ENCODE results near the gene PACRG.

The PACRG gene

DNA sequence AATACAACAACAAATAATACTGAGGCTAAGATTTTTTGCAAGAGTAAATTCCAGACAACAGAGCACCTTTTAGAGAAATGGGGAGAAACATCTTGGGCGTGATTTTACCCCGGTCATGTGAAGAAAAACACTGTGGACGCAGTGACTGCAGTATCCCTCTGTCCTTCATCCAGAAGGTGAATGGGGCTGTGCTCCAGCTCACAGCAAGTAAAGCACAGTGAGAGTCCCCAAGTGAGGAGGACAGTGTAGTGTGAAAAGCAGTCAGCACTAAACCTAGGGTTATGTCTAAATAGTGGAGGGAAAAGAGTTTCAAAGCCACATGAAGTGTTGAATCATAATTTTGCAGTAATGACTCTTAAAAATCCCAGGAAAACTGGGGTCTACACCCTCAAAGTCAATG is 338.4 kb downstream of the PACRG start:
- DNase-seq (ENCODE audit: low spot score), result no peak
- TF ChIP-seq, protein P1, sequence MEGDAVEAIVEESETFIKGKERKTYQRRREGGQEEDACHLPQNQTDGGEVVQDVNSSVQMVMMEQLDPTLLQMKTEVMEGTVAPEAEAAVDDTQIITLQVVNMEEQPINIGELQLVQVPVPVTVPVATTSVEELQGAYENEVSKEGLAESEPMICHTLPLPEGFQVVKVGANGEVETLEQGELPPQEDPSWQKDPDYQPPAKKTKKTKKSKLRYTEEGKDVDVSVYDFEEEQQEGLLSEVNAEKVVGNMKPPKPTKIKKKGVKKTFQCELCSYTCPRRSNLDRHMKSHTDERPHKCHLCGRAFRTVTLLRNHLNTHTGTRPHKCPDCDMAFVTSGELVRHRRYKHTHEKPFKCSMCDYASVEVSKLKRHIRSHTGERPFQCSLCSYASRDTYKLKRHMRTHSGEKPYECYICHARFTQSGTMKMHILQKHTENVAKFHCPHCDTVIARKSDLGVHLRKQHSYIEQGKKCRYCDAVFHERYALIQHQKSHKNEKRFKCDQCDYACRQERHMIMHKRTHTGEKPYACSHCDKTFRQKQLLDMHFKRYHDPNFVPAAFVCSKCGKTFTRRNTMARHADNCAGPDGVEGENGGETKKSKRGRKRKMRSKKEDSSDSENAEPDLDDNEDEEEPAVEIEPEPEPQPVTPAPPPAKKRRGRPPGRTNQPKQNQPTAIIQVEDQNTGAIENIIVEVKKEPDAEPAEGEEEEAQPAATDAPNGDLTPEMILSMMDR (IDR thresholded peaks at IDR 0.05; ENCODE audit: extremely low read depth, insufficient read depth, missing control alignments), result no peak
- in situ Hi-C loops (cut with MboI; ENCODE audit: low pct_unique_long_range_greater_than_20kb, low sequenced_read_pairs, unreplicated experiment), result no loop called here

DNA sequence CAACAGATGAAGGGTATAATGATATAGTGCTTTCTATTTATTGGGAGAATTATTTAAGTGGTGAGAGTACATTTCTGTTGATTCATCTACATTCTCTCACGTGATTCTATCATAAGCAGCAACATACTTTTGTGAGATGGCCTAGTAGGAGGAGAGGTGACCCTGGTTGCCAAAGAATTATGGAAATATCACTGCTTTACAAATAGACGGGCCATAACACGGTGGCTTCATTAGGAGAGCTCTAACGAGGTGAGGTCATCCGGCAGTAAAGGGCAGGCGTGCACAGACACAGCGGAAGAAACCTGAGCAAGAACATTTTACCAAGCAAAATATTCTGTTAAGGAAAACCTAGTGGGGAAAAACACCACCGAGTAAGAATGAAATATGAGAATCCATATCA is 349.4 kb downstream of the PACRG start:
- DNase-seq (ENCODE audit: low spot score), result no peak
- TF ChIP-seq, protein P1 (IDR thresholded peaks at IDR 0.05; ENCODE audit: extremely low read depth, insufficient read depth, missing control alignments), result no peak
- in situ Hi-C loops (cut with MboI; ENCODE audit: low pct_unique_long_range_greater_than_20kb, low sequenced_read_pairs, unreplicated experiment), result no loop called here

DNA sequence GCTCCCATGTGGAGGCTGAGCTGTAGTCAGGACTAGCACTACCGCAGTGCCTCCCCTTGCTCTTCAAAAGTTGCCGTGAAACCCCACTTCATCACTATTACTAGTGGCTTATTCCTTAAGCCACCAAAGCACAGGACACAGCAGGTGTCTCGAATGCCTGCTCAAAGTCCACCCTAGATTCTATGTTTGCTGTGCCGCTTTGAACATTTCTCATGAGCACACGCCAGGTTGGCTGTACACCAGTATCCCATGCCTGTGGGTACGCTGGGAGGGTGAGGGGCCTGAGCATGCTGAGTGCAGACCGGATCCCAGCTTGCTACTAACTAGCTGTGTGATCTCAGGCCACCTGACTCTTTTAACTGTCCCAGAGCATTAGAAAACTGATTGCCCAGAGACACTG is 350.9 kb downstream of the PACRG start:
- DNase-seq (ENCODE audit: low spot score), result no peak
- in situ Hi-C loops (cut with MboI; ENCODE audit: low pct_unique_long_range_greater_than_20kb, low sequenced_read_pairs, unreplicated experiment), result no loop called here

DNA sequence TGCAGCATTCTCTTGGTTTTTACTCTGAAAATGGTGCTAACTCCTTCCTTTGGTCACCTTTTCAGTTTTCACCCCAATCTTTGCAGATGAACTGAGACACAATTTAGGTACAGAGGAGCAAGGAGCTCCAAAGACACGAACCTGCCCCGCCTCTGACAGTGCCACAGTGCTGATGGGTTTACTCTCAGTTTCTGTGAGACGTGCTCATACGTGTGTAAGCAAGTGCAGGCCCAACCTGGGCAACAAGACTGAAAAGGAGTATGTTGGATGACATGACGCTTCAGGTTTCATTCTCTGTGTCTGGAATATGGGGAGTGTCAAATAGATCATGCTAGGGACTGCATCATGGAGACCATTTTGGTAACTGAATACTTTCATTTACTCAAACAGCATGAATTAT is 352.5 kb downstream of the PACRG start:
- in situ Hi-C loops (cut with MboI; ENCODE audit: low pct_unique_long_range_greater_than_20kb, low sequenced_read_pairs, unreplicated experiment), result no loop called here
- TF ChIP-seq, protein P1 (IDR thresholded peaks at IDR 0.05; ENCODE audit: extremely low read depth, insufficient read depth, missing control alignments), result no peak
- no peak for DNase-seq (ENCODE audit: low spot score)

More for the DNA sequence above, 350.9 kb downstream of the PACRG start:
- TF ChIP-seq, protein P1 (IDR thresholded peaks at IDR 0.05; ENCODE audit: extremely low read depth, insufficient read depth, missing control alignments), result no peak

DNA sequence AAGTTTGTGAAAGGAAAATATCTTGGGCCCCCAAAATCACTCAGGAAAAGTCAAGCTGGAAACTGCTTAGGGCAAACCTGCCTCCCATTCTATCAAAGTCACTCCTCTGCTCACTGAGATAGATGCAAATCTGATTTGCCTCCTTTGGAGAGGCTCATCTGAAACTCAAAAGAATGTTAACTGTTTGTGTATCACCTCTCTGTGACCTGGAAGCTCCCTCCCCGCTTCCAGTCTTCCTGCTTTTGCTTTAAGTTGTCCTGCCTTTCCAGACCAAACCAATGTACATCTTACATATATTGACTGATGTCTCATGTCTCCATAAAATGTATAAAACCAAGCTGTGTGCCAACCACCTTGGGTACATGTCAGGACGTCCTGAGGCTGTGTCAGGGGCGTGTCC is 355.4 kb downstream of the PACRG start:
- in situ Hi-C loops (cut with MboI; ENCODE audit: low pct_unique_long_range_greater_than_20kb, low sequenced_read_pairs, unreplicated experiment), result no loop called here
- TF ChIP-seq, protein P1 (IDR thresholded peaks at IDR 0.05; ENCODE audit: extremely low read depth, insufficient read depth, missing control alignments), result no peak
- DNase-seq (ENCODE audit: low spot score), result no peak

DNA sequence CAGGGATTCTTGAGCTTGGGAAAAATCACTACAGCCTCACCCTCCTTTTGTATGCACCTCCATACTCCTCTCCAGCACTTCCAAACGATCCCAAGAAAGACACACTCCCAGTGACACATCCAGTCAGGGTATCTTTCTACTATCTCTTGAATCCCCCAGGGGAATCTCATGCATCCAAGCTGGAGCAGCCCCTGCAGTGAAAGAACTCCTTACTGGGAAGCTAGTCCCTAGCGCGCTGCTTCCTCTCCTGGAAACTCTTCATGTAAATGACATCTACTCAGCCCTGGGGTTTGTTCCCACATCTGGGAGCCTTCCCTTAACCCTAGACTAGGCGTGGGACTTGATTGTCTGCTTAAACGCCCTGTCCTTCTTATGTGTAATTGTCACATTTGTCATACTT is 357.7 kb downstream of the PACRG start:
- TF ChIP-seq, protein P1 (IDR thresholded peaks at IDR 0.05; ENCODE audit: extremely low read depth, insufficient read depth, missing control alignments), result no peak
- DNase-seq (ENCODE audit: low spot score), result no peak
- in situ Hi-C loops (cut with MboI; ENCODE audit: low pct_unique_long_range_greater_than_20kb, low sequenced_read_pairs, unreplicated experiment), result no loop called here

All from GM13977 (cell line).